MM.1S (cell line): Measurements from ENCODE around the gene EXOC3L4.
A peak's percentile ranks its signal among the peaks of the same experiment; 100 is the strongest.

ENCODE experiments used
- DNase-seq: peaks from one replicate; pipeline ENCODE4 v3.0.0-alpha.2; 2015
- H2AFZ ChIP-seq: fragments of 300-600 bp; sonication (generic); 2 replicates; pipeline ENCODE4 v1.6.0; 2016; ENCODE audit warnings: antibody characterized with exemption, low read length
- H3F3A ChIP-seq: fragments of 300-600 bp; sonication (generic); 2 replicates; pipeline ENCODE4 v1.6.1; 2016; ENCODE audit warnings: mild to moderate bottlenecking, antibody characterized with exemption, low read length, moderate library complexity, mixed read lengths; ENCODE audit not compliant: insufficient read depth
- H3K27ac ChIP-seq: fragments of 300-600 bp; sonication (generic); 2 replicates; pipeline ENCODE4 v1.5.1; 2016; ENCODE audit warnings: mild to moderate bottlenecking, low read length
- H3K27me3 ChIP-seq: fragments of 300-600 bp; sonication (generic); replicated peaks from 2 replicates; pipeline ENCODE4 v1.6.0; 2016; ENCODE audit warnings: low read length; ENCODE audit not compliant: insufficient read depth
- H3K36me3 ChIP-seq: fragments of 300-600 bp; sonication (generic); replicated peaks from 2 replicates; pipeline ENCODE4 v1.6.1; 2016; ENCODE audit warnings: mild to moderate bottlenecking, low read length, mixed read lengths; ENCODE audit not compliant: insufficient read depth
- H3K4me1 ChIP-seq: fragments of 300-600 bp; sonication (generic); 2 replicates; pipeline ENCODE4 v1.6.1; 2016; ENCODE audit warnings: low read length, mixed read lengths
- H3K4me2 ChIP-seq: fragments of 300-600 bp; sonication (generic); 2 replicates; pipeline ENCODE4 v1.6.0; 2016; ENCODE audit warnings: low read depth, low read length
- H3K4me3 ChIP-seq: fragments of 300-600 bp; sonication (generic); 2 replicates; pipeline ENCODE4 v1.5.1; 2016; ENCODE audit warnings: low read length, mixed read lengths
- H3K79me2 ChIP-seq: fragments of 300-600 bp; sonication (generic); 2 replicates; pipeline ENCODE4 v1.6.1; 2016; ENCODE audit warnings: mixed run types, low read length, mixed read lengths
- H3K9ac ChIP-seq: fragments of 300-600 bp; sonication (generic); 2 replicates; pipeline ENCODE4 v1.6.1; 2016; ENCODE audit warnings: low read length, mixed read lengths
- H3K9me2 ChIP-seq: fragments of 300-600 bp; sonication (generic); replicated peaks from 2 replicates; pipeline ENCODE4 v1.6.1; 2016; ENCODE audit warnings: mild to moderate bottlenecking, low read length, mixed read lengths; ENCODE audit not compliant: insufficient read depth
- H3K9me3 ChIP-seq: fragments of 300-600 bp; sonication (generic); replicated peaks from 2 replicates; pipeline ENCODE4 v1.6.1; 2016; ENCODE audit warnings: mild to moderate bottlenecking, low read length, mixed read lengths; ENCODE audit not compliant: insufficient read depth
- H4K20me1 ChIP-seq: fragments of 300-600 bp; sonication (generic); 2 replicates; pipeline ENCODE4 v1.6.1; 2016; ENCODE audit warnings: mild to moderate bottlenecking, low read length, moderate library complexity, mixed read lengths; ENCODE audit not compliant: insufficient read depth
- EZH2 ChIP-seq: fragments of 300-600 bp; sonication (generic); optimal IDR thresholded peaks from 2 replicates; pipeline ENCODE3; 2017; ENCODE audit warnings: low read depth, mild to moderate bottlenecking, antibody characterized with exemption, low read length, mixed read lengths
- EZH2phosphoT487 ChIP-seq: fragments of 300-600 bp; sonication (generic); IDR thresholded peaks from 2 replicates; pipeline ENCODE4 v1.6.1; 2018; ENCODE audit warnings: antibody characterized with exemption, low read length
- TF ChIP-seq, protein P1 (sequence below): fragments of 300-600 bp; sonication (generic); IDR thresholded peaks from 2 replicates; pipeline ENCODE4 v1.5.1; 2016; ENCODE audit warnings: antibody characterized with exemption, low read length, mixed read lengths

Gene EXOC3L4

DNA sequence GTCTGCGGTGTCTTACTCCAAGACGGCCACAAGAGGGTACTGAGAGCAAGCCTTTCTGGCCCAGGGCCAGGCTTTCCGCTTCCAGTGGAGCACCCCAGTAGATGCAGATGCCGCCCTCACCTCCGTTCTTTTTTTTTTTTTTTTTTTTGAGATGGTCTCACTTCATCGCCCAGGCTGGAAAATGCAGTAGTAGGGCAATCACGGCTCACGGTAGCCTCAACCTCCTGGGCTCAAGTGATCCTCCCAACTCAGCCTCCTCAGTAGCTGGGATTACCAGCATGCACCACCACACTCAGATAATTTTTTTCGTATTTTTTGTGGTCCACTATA, 16.1 kb upstream of the EXOC3L4 start:
- DNase-seq, result peak; percentile 62
- Histone ChIP-seq H3K9ac (no peak overlapping the region), H3K27me3 (peaks cover 7% of the 10 kb centered on the region), H3F3A (no peaks in the 10 kb centered on the region), H3K79me2 (no peaks in the 10 kb centered on the region), H3K4me3 (no peak overlapping the region), H3K4me1 (no peaks in the 10 kb centered on the region), H3K36me3 (no peaks in the 10 kb centered on the region), H3K4me2 (no peak overlapping the region), H4K20me1 (no peaks in the 10 kb centered on the region), H2AFZ (no peak overlapping the region), H3K9me2 (no peaks in the 10 kb centered on the region), H3K27ac (no peak overlapping the region), H3K9me3 (no peaks in the 10 kb centered on the region)
- TF ChIP-seq, protein P1, sequence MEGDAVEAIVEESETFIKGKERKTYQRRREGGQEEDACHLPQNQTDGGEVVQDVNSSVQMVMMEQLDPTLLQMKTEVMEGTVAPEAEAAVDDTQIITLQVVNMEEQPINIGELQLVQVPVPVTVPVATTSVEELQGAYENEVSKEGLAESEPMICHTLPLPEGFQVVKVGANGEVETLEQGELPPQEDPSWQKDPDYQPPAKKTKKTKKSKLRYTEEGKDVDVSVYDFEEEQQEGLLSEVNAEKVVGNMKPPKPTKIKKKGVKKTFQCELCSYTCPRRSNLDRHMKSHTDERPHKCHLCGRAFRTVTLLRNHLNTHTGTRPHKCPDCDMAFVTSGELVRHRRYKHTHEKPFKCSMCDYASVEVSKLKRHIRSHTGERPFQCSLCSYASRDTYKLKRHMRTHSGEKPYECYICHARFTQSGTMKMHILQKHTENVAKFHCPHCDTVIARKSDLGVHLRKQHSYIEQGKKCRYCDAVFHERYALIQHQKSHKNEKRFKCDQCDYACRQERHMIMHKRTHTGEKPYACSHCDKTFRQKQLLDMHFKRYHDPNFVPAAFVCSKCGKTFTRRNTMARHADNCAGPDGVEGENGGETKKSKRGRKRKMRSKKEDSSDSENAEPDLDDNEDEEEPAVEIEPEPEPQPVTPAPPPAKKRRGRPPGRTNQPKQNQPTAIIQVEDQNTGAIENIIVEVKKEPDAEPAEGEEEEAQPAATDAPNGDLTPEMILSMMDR, result peak; percentile 49
- TF ChIP-seq EZH2, result no peak

DNA sequence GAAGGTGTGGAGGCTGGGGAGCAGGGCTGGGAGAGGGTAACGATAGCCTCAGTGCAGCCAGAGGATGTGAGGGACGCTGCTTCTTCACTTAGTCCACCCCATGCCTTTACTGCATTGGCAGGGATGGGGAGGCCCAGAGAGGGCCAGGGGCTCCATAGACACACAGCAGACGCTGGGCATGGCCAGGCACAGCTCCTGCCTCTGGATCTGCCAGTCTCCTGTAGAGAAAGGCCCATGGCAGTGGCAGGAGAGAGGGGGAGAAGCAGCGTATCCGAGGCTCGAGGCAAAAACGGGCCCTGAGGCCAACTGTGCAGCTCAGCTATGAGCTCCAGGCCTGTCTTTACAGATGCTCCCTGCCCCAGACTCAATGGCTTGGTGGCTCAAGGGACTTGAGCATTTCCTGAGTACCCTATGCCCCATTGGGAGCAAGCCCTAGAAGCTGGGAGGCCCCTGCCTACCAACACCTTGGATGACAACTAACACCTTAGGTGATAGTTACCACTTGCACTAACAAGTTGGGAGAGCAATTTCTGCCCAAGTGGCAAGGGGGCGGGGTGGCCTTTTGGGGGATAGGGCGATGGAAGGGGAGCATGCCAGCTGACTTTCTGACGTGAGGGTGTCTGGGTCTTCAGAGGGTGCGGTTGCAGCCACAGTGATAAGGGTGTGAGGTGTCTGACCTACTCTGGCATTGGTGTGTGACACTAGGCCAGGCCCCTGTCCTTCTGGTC, 15.5 kb upstream of the EXOC3L4 start:
- Histone ChIP-seq H3K27ac (no peak overlapping the region), H3K4me1 (no peaks in the 10 kb centered on the region)

DNA sequence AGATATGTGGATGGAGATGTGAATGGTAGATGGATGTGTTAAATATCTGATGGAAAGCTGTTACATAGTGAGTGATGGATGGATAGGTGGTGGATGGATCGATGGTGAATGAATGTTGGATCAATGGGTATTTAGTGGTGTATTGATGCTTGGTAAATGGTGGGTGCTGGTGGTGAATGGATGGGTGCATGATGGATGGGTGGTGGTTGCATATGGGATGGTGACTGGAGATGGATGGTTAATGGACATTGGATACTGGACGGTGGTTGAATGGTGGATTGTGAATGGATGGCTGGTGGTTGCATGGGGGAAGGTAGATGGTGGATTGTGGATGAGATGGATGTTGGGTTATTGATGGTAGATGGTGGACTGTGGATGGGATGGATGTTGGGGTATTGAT, 12.6 kb upstream of the EXOC3L4 start:
- Histone ChIP-seq H3K9ac (no peak overlapping the region), H3K4me2 (no peak overlapping the region), H3K4me1 (no peaks in the 10 kb centered on the region), H3K9me3 (no peaks in the 10 kb centered on the region), H2AFZ (no peak overlapping the region), H4K20me1 (no peaks in the 10 kb centered on the region), H3K4me3 (no peak overlapping the region), H3K27me3 (no peaks in the 10 kb centered on the region; the same call in 1 of the 2 replicates), H3K79me2 (no peaks in the 10 kb centered on the region), H3K36me3 (no peaks in the 10 kb centered on the region), H3F3A (no peaks in the 10 kb centered on the region), H3K27ac (no peak overlapping the region), H3K9me2 (no peaks in the 10 kb centered on the region)
- DNase-seq, result no peak
- TF ChIP-seq, protein P1, result no peak
- TF ChIP-seq EZH2phosphoT487 (no peak), EZH2 (no peak)

More for the DNA sequence above, 15.5 kb upstream of the EXOC3L4 start:
- no peak for DNase-seq
- H4K20me1 ChIP-seq, result no peaks in the 10 kb centered on the region
- no peaks in the 10 kb centered on the region for H3K9me3 ChIP-seq
- no peak overlapping the region for H3K4me2 ChIP-seq
- H3K9ac ChIP-seq, result no peak overlapping the region
- H3K4me3 ChIP-seq, result no peak overlapping the region
- H3K36me3 ChIP-seq, result no peaks in the 10 kb centered on the region
- no peaks in the 10 kb centered on the region for H3F3A ChIP-seq
- H3K79me2 ChIP-seq, result no peaks in the 10 kb centered on the region
- no peak for TF ChIP-seq EZH2
- TF ChIP-seq EZH2phosphoT487, result no peak
- TF ChIP-seq, protein P1, result no peak
- peaks cover 7% of the 10 kb centered on the region for H3K27me3 ChIP-seq
- H3K9me2 ChIP-seq, result no peaks in the 10 kb centered on the region
- no peak overlapping the region for H2AFZ ChIP-seq
